ENCODE measurements around the gene SS18L1.

SS18L1 gene

GRCh38 chr20:62120365-62120762, 23.2 kb upstream of the SS18L1 start:
- no peak for DNase-seq

GRCh38 chr20:62120990-62121775, 22.4 kb upstream of the SS18L1 start:
- DNase-seq = no peak

GRCh38 chr20:62121776-62122653, 21.6 kb upstream of the SS18L1 start, which contains the start of gene LSM14B:
Gene LSM14B, plus strand, starts transcription at chr20:62122475. Its CDS starts 192 bp downstream, at chr20:62122667.
- DNase-seq = peak; percentile 85 to 99

- peak; percentile 43 to 78 for DNase-seq
Observed at GRCh38 chr20:62122654-62123449, 20.7 kb upstream of the SS18L1 start.

GRCh38 chr20:62123450-62124118, 20.0 kb upstream of the SS18L1 start:
- DNase-seq = no peak

GRCh38 chr20:62126141-62126540, 17.4 kb upstream of the SS18L1 start:
- no peak for DNase-seq

GRCh38 chr20:62127799-62128198, 15.8 kb upstream of the SS18L1 start:
- DNase-seq = no peak

GRCh38 chr20:62128502-62128901, 15.1 kb upstream of the SS18L1 start:
- DNase-seq = no peak

- no peak for DNase-seq
Observed at GRCh38 chr20:62129731-62130531, 13.6 kb upstream of the SS18L1 start.

- DNase-seq = no peak
Observed at GRCh38 chr20:62131560-62132320, 11.8 kb upstream of the SS18L1 start.

- DNase-seq = no peak
Observed at GRCh38 chr20:62132421-62132820, 11.1 kb upstream of the SS18L1 start.

- no peak for DNase-seq
Observed at GRCh38 chr20:62133051-62133845, 10.3 kb upstream of the SS18L1 start.

- DNase-seq = no peak
Observed at GRCh38 chr20:62133864-62134263, 9.7 kb upstream of the SS18L1 start.

- DNase-seq = no peak
Observed at GRCh38 chr20:62134735-62135231, 8.8 kb upstream of the SS18L1 start.

- DNase-seq = no peak
Observed at GRCh38 chr20:62135573-62136266, 7.8 kb upstream of the SS18L1 start.

- peak; percentile 17 to 82 for DNase-seq
Observed at GRCh38 chr20:62136283-62137091, 7.1 kb upstream of the SS18L1 start.

GRCh38 chr20:62137092-62137384, 6.5 kb upstream of the SS18L1 start:
- DNase-seq = no peak

- DNase-seq = no peak
Observed at GRCh38 chr20:62137478-62138203, 5.9 kb upstream of the SS18L1 start.

Data from NCI-H526 (cell line).